SK-N-SH (cell line): Measurements from ENCODE around the gene GRIN2C. TPM values are rescaled to one million over a fixed set of nuclear protein-coding genes. Genes with fewer than 3 reads are reported as not detected.

Experiments
- CTCF ChIA-PET: fragments of 300-600, 350-600 bp; formaldehyde crosslinking; extraction: SDS; loops from one replicate; lab custom pipeline; 2021; lab: Yijun Ruan, JAX
- POLR2A ChIA-PET: fragments of 350-600 bp; sonication (Branson Sonifier 250); formaldehyde crosslinking; extraction: SDS; loops from one replicate; lab custom pipeline; 2020; ENCODE audit warnings: antibody characterized with exemption, inconsistent platforms; lab: Yijun Ruan, JAX
- DNase-seq: peaks from one replicate; pipeline ENCODE4 v3.0.0; 2012
- H2AFZ ChIP-seq: fragments of 200-600 bp; sonication (generic); 2 replicates; pipeline ENCODE4 v1.8.1; 2016; ENCODE audit warnings: antibody characterized with exemption, mild to moderate bottlenecking, low read depth
- H3F3A ChIP-seq: fragments of 200-600 bp; sonication (generic); replicated peaks from 2 replicates; pipeline ENCODE3; 2016; ENCODE audit warnings: antibody characterized with exemption, mild to moderate bottlenecking; ENCODE audit not compliant: insufficient read depth
- H3K27ac ChIP-seq, 2 experiments: fragments of 200-500 bp in 1 of 2; fragments of 200-600 bp in 1 of 2; sonication (Bioruptor generic) in 1 of 2; sonication (generic), shearing (Covaris generic) in 1 of 2; 2 replicates each; pipeline versions ENCODE4 v1.5.1 to v1.6.1; 2014 to 2016; ENCODE audit warnings: low read depth in 2 of 2, inconsistent platforms in 1 of 2, low read length in 1 of 2, mild to moderate bottlenecking in 1 of 2, mixed read lengths in 1 of 2
- H3K27me3 ChIP-seq: fragments of 200-600 bp; sonication (generic), shearing (Covaris generic); 2 replicates; pipeline ENCODE4 v1.6.1; 2016; ENCODE audit warnings: mixed run types; ENCODE audit not compliant: insufficient read depth
- H3K36me3 ChIP-seq, 2 experiments: fragments of 200-500 bp in 1 of 2; fragments of 200-600 bp in 1 of 2; sonication (Bioruptor generic) in 1 of 2; sonication (generic) in 1 of 2; replicated peaks in 1 of 2; 2 replicates each; pipeline versions ENCODE3 to v1.5.1; 2014 to 2016; ENCODE audit warnings: low read length in 1 of 2, mild to moderate bottlenecking in 1 of 2; ENCODE audit not compliant: insufficient read depth in 2 of 2, control insufficient read depth in 1 of 2
- H3K4me1 ChIP-seq, 2 experiments: fragments of 200-500 bp in 1 of 2; fragments of 200-600 bp in 1 of 2; sonication (Bioruptor generic) in 1 of 2; sonication (generic), shearing (Covaris generic) in 1 of 2; 2 replicates each; pipeline versions ENCODE4 v1.5.1 to v1.6.1; 2014 to 2016; ENCODE audit warnings: low read depth in 1 of 2, low read length in 1 of 2, mixed run types in 1 of 2; ENCODE audit not compliant: insufficient read depth in 2 of 2, control insufficient read depth in 1 of 2
- H3K4me2 ChIP-seq: fragments of 200-600 bp; sonication (generic), shearing (Covaris generic); 2 replicates; pipeline ENCODE4 v1.6.1; 2017; ENCODE audit warnings: mixed run types
- H3K4me3 ChIP-seq, 2 experiments: fragments of 200-500 bp in 1 of 2; fragments of 200-600 bp in 1 of 2; sonication (Bioruptor generic) in 1 of 2; sonication (generic), shearing (Covaris generic) in 1 of 2; 2 replicates each; pipeline versions ENCODE4 v1.5.1 to v1.8.1; 2014 to 2016; ENCODE audit warnings: low read depth in 2 of 2, inconsistent platforms in 1 of 2, low read length in 1 of 2, mild to moderate bottlenecking in 1 of 2, mixed read lengths in 1 of 2, moderate library complexity in 1 of 2
- H3K79me2 ChIP-seq: fragments of 200-600 bp; sonication (generic); 2 replicates; pipeline ENCODE4 v1.8.1; 2017; ENCODE audit warnings: mild to moderate bottlenecking; ENCODE audit not compliant: insufficient read depth
- H3K9ac ChIP-seq: fragments of 200-600 bp; sonication (generic); 2 replicates; pipeline ENCODE4 v1.6.1; 2017; ENCODE audit warnings: mixed run types
- H3K9me2 ChIP-seq: fragments of 200-600 bp; sonication (generic); 2 replicates; pipeline ENCODE4 v1.6.1; 2017; ENCODE audit warnings: mixed run types
- H3K9me3 ChIP-seq: fragments of 200-600 bp; sonication (generic); 2 replicates; pipeline ENCODE4 v1.6.1; 2017; ENCODE audit warnings: mixed run types, mild to moderate bottlenecking, moderate library complexity
- H4K20me1 ChIP-seq: fragments of 200-600 bp; sonication (generic); 2 replicates; pipeline ENCODE4 v1.6.1; 2017; ENCODE audit warnings: mild to moderate bottlenecking, mixed run types; ENCODE audit not compliant: insufficient read depth
- ELF1 ChIP-seq: IDR thresholded peaks from 2 replicates; pipeline ENCODE4 v1.4.0; 2012
- EP300 ChIP-seq, 2 experiments: IDR thresholded peaks; 2 replicates each; pipeline versions ENCODE4 v1.4.0 to v1.6.1; 2012; ENCODE audit warnings: borderline replicate concordance in 1 of 2, low read depth in 1 of 2, low read length in 1 of 2
- EZH2phosphoT487 ChIP-seq: fragments of 200-600 bp; sonication (generic); IDR thresholded peaks from 2 replicates; pipeline ENCODE4 v1.6.1; 2017; ENCODE audit warnings: low read depth, mixed run types, mild to moderate bottlenecking, antibody characterized with exemption, moderate library complexity, borderline replicate concordance
- FOSL2 ChIP-seq: IDR thresholded peaks from 2 replicates; pipeline ENCODE4 v1.4.0; 2012; ENCODE audit warnings: low read depth, mild to moderate bottlenecking, moderate library complexity, borderline replicate concordance
- JUND ChIP-seq: IDR thresholded peaks from 2 replicates; pipeline ENCODE4 v1.4.0; 2012
- MXI1 ChIP-seq: IDR thresholded peaks from 2 replicates; pipeline ENCODE4 v1.6.1; 2012; ENCODE audit warnings: mild to moderate bottlenecking, low read depth, low read length, improper control_type of control experiment
- RAD21 ChIP-seq: IDR thresholded peaks from 2 replicates; pipeline ENCODE4 v1.6.1; 2012; ENCODE audit warnings: mild to moderate bottlenecking, low read length
- TAF1 ChIP-seq: IDR thresholded peaks from 2 replicates; pipeline ENCODE4 v1.6.1; 2012; ENCODE audit warnings: low read depth, mild to moderate bottlenecking, low read length, moderate library complexity, borderline replicate concordance
- YY1 ChIP-seq: IDR thresholded peaks from 2 replicates; pipeline ENCODE4 v1.4.0; 2012; ENCODE audit warnings: low read depth, mild to moderate bottlenecking
- ZBTB33 ChIP-seq: IDR thresholded peaks from 2 replicates; pipeline ENCODE4 v1.4.0; 2012; ENCODE audit warnings: low read depth, borderline replicate concordance
- WGBS: methylation state at CpG from one replicate; pipeline ENCODE4 v1.1.6; 2017; ENCODE audit warnings: low lambda C conversion rate; 5-methylcytosine and 5-hydroxymethylcytosine counted together
- polyA plus RNA-seq, 3 experiments: library from polyadenylated mRNA; depleted of rRNA; stranded (reverse); fragments of >200 nt; gene quantifications; 2 replicates each; pipeline ENCODE4 v1.2.3, GENCODE V29; 2012
- TF ChIP-seq, protein P1 (sequence below): fragments of 150-350 bp; IDR thresholded peaks from 2 replicates; pipeline ENCODE4 v1.6.1; 2017; ENCODE audit warnings: antibody characterized with exemption, low read length, low read depth, borderline replicate concordance

The GRIN2C gene
- polyA plus RNA-seq, 1 of the 3 experiments (the other 2 are of a cell fraction), result 0.39 TPM

DNA sequence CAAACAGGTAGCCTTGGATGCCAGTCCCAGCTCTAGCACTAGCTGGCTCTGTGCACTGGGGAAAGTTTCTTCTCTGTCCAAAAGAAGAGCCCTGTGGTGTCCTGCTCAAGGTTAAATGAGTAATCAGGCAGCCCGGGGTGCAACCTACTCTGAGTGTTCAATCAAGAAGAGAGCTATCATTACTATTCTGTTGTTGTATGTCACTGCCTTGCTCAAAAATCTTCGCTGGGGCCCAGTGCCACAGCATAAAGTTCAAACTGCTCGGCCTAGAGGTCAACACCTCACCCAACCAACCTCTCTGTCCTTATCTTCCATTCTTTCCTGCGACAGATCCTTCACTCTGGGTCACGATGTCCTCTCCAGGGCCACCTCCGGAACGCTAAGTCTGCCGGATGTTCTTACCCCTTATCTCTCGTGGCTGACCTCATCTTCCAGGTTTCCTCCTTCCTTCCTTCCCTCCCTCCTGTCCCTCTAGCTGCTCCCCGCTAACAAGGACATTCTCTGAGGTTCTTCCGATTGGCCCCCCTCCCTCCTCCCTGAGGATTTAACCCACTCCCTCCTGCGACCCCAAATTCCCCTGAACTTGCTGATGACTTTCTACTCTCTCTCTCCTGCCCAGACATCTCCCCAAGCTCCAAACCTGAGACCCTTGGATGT is 8.7 kb upstream of the GRIN2C start:
- Histone ChIP-seq H3K36me3 (peaks cover 9 to 25% of the 10 kb centered on the region in 2 experiments), H3K9ac (no peak overlapping the region), H3K9me2 (no peaks in the 10 kb centered on the region), H3K4me1 (peaks cover 12 to 15% of the 10 kb centered on the region in 2 experiments; a peak in 2 of 4 replicates), H3F3A (peaks cover 6% of the 10 kb centered on the region), H3K4me3 (no peak overlapping the region), H3K27me3 (no peaks in the 10 kb centered on the region), H3K9me3 (no peaks in the 10 kb centered on the region), H4K20me1 (peaks cover 14% of the 10 kb centered on the region; the same call in 1 of the 2 replicates), H3K4me2 (peak overlapping the region; percentile 90; the same call in 1 of the 2 replicates), H3K27ac (no peak overlapping the region), H2AFZ (no peak overlapping the region), H3K79me2 (peaks cover 15% of the 10 kb centered on the region)
- ChIA-PET CTCF (interaction anchor here (1.8 to 47.7 kb wide), 3 partner anchors 10 to 120 kb away, joined by 4 to 3869 read pairs (median 191); partner anchors contain the start of genes GRIN2C, NAT9 and NHERF1), POLR2A (no interaction called here)
- TF ChIP-seq JUND (no peak), ELF1 (no peak), FOSL2 (no peak), YY1 (no peak), MXI1 (no peak), EZH2phosphoT487 (no peak), ZBTB33 (no peak), EP300 (IDR thresholded peaks at IDR 0.05; ENCODE audit: borderline replicate concordance in 1 of 2, low read depth in 1 of 2, low read length in 1 of 2) (no peak), RAD21 (no peak)
- TF ChIP-seq, protein P1, sequence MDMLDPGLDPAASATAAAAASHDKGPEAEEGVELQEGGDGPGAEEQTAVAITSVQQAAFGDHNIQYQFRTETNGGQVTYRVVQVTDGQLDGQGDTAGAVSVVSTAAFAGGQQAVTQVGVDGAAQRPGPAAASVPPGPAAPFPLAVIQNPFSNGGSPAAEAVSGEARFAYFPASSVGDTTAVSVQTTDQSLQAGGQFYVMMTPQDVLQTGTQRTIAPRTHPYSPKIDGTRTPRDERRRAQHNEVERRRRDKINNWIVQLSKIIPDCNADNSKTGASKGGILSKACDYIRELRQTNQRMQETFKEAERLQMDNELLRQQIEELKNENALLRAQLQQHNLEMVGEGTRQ, result no peak
- DNase-seq, result no peak
- WGBS, result 94% methylated on average over 12 of the region's 12 CpGs

GRCh38 chr17:74866198-74866835 is 6.6 kb upstream of the GRIN2C start:
- Histone ChIP-seq H3K79me2 (peaks cover 4% of the 10 kb centered on the region; the same call in 1 of the 2 replicates), H3K4me2 (no peak overlapping the region), H2AFZ (no peak overlapping the region), H3K9ac (no peak overlapping the region), H4K20me1 (peaks cover 28% of the 10 kb centered on the region), H3K4me3 (no peak overlapping the region), H3K9me2 (no peaks in the 10 kb centered on the region), H3F3A (peaks cover 6% of the 10 kb centered on the region), H3K4me1 (peaks cover 5 to 8% of the 10 kb centered on the region in 2 experiments; a peak in 2 of 4 replicates), H3K27me3 (peaks cover 5% of the 10 kb centered on the region; the same call in 1 of the 2 replicates), H3K9me3 (no peaks in the 10 kb centered on the region), H3K27ac (no peak overlapping the region), H3K36me3 (peaks cover 10 to 31% of the 10 kb centered on the region in 2 experiments)
- DNase-seq, result no peak
- TF ChIP-seq TAF1, result no peak
- POLR2A ChIA-PET, result no interaction called here
- 75% methylated on average over 14 of the region's 19 CpGs for WGBS
- CTCF ChIA-PET, result interaction anchor here (1.0 to 98.1 kb wide), 12 partner anchors 7 to 309 kb away, joined by 3 to 3869 read pairs (median 8); partner anchors contain the start of genes FDXR, GRIN2C, NAT9 and NHERF1
